ENCODE data around the gene ITGA3.

GRCh38 chr17:50094753-50095619, 39.1 kb downstream of the ITGA3 start, which contains the start of gene PDK2:
- TF ChIP-seq CTCF (IDR thresholded peaks at IDR 0.05; ENCODE audit: borderline replicate concordance, extremely low read depth, low read length, poor library complexity, severe bottlenecking) (no peak), EZH2 (IDR thresholded peaks at IDR 0.05; ENCODE audit: borderline replicate concordance, low read depth, low read length, severe bottlenecking) (no peak)

Data from DND-41 (cell line).